ENCODE results near the gene KCNH4. TPM values are rescaled to one million over a fixed set of nuclear protein-coding genes. Genes with fewer than 3 reads are reported as not detected.

The KCNH4 gene
- total RNA-seq, 3 donors from 2014 or later, result 0.06 to 0.10 TPM; not detected in 1

GRCh38 chr17:42125565-42125964, 55.4 kb downstream of the KCNH4 start:
- Histone ChIP-seq H3K4me1 (ENCODE audit: low read depth) (peaks cover 10% of the 10 kb centered on the region), H3K9me3 (no peaks in the 10 kb centered on the region), H3K4me3 (no peak overlapping the region), H3K36me3 (ENCODE audit: low read depth) (no peaks in the 10 kb centered on the region)
- TF ChIP-seq CTCF (IDR thresholded peaks at IDR 0.05), result no peak
- no peak for ATAC-seq
- intact Hi-C loops (cut with DNase I, micrococcal nuclease), result no loop called here
- no peak for DNase-seq

- no peak for TF ChIP-seq CTCF (IDR thresholded peaks at IDR 0.05)
- Histone ChIP-seq H3K4me1 (ENCODE audit: low read depth) (peaks cover 17% of the 10 kb centered on the region), H3K9me3 (no peaks in the 10 kb centered on the region), H3K4me3 (no peak overlapping the region), H3K36me3 (ENCODE audit: low read depth) (no peaks in the 10 kb centered on the region)
- intact Hi-C loops (cut with DNase I, micrococcal nuclease), result no loop called here
- ATAC-seq, result no peak
- DNase-seq, result no peak
These were observed 56.7 kb downstream of the KCNH4 start for GRCh38 chr17:42124256-42124655.

GRCh38 chr17:42122371-42123303, 58.3 kb downstream of the KCNH4 start, which contains the start of gene HSPB9:
Gene HSPB9 (plus strand): TSS chr17:42122804. CDS start chr17:42122851, 47 bp downstream.
- H3K4me1 ChIP-seq (ENCODE audit: low read depth), result peaks cover 17% of the 10 kb centered on the region
- intact Hi-C loops (cut with DNase I, micrococcal nuclease), result no loop called here
- DNase-seq (peak; percentile 88 to 89 (median 88)), ATAC-seq (peak; percentile 88)
- H3K4me3 ChIP-seq, result no peak within 1 kb of the TSS
- TF ChIP-seq CTCF (IDR thresholded peaks at IDR 0.05), result no peak
- no peaks in the 10 kb centered on the region for H3K36me3 ChIP-seq (ENCODE audit: low read depth)
- no peaks in the 10 kb centered on the region for H3K9me3 ChIP-seq

GRCh38 chr17:42120770-42121769, 59.9 kb downstream of the KCNH4 start, which contains the start of gene KAT2A:
Gene KAT2A (minus strand): TSS chr17:42121367. CDS start chr17:42121304, 63 bp downstream.
- Histone ChIP-seq H3K4me3 (peak within 1 kb of the TSS; percentile 50), H3K4me1 (ENCODE audit: low read depth) (peaks cover 17% of the 10 kb centered on the region), H3K36me3 (ENCODE audit: low read depth) (no peaks in the 10 kb centered on the region), H3K9me3 (no peaks in the 10 kb centered on the region)
- ATAC-seq, result peak; percentile 86
- intact Hi-C loops (cut with DNase I, micrococcal nuclease), result no loop called here
- TF ChIP-seq CTCF (IDR thresholded peaks at IDR 0.05), result no peak
- DNase-seq, result peak; percentile 87 to 89 (median 89)

- intact Hi-C loops (cut with DNase I, micrococcal nuclease), result no loop called here
- H3K4me1 ChIP-seq (ENCODE audit: low read depth), result peaks cover 17% of the 10 kb centered on the region
- ATAC-seq, result no peak
- TF ChIP-seq CTCF (IDR thresholded peaks at IDR 0.05), result no peak
- no peaks in the 10 kb centered on the region for H3K9me3 ChIP-seq
- no peak overlapping the region for H3K4me3 ChIP-seq
- peak in 1 of 3 donors; percentile 60 for DNase-seq
- no peaks in the 10 kb centered on the region for H3K36me3 ChIP-seq (ENCODE audit: low read depth)
These were observed 60.7 kb downstream of the KCNH4 start for GRCh38 chr17:42120161-42120769.

Measured in mucosa of descending colon (tissue), 3 donors.